ENCODE data around the gene NCK1. TPM values are rescaled to one million over a fixed set of nuclear protein-coding genes. Genes with fewer than 3 reads are reported as not detected.
"Not testable (repeated sequence)": the region's sequence is repeated elsewhere in the genome, so short reads cannot be mapped to it uniquely, and the experiment has no call there.

Gene NCK1
- total and polyA plus RNA-seq, 2 experiments from 2014 or later: 28.4 to 28.7 TPM

DNA sequence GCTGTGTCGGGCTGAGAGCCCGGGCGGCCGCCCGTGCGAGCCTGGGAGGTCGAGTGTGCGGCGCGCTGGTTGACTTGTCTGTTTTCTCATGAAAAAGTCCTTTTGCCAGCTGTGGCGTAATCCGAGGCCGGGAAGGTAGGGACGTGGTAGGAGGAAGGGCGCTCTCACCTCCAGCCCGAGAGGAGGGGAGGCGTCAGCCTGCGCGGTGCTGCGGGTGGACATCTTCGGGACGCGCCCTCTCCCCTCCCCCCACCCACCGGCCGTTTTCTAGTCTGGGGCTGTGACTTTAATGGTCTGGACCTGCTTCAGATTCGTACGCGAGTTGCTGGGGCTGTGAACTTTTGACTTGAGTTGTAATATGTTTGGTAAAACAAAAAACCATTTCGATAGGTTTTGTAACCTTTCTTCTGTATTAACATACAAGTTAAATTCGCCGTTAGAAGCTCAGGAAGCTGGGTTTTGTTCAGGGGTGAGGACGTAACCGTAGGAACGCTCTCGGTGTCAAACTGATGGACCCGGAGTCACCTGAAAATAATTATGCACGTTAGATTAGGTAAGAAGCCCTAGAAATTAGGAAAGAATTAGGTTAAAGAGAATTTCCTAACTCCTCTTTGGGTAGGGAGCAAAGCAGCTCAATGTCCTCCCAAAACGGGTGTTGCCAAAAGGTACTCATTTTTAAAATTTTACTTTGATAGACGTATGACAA is 762 bp downstream of the NCK1 start:
- Mint-ChIP-seq H3K27ac (peak overlapping the region; percentile 81), H3K4me3 (peak overlapping the region; percentile 93), H3K27me3 (ENCODE audit: insufficient read depth, low read depth, poor library complexity) (peaks cover 11% of the 10 kb centered on the region), H3K9me3 (peaks cover 4% of the 10 kb centered on the region; the same call in 1 of the 3 replicates), H3K36me3 (ENCODE audit: low read depth) (peaks cover 12% of the 10 kb centered on the region), H3K4me1 (peaks cover 35% of the 10 kb centered on the region)
- TF ChIP-seq CREB1 (CRISPR knock-in tag; IDR thresholded peaks at IDR 0.05; ENCODE audit: low read depth) (0 out of 2 replicates have a peak, but pooled peaks have one; percentile 6), EZH2phosphoT487 (IDR thresholded peaks at IDR 0.05; ENCODE audit: unreplicated experiment) (no peak)
- Histone ChIP-seq H3K79me2 (replicated peaks; ENCODE audit: insufficient read depth) (peaks cover 74% of the 10 kb centered on the region), H3K4me1 (ENCODE audit: insufficient read depth) (peaks cover 20% of the 10 kb centered on the region), H3K27me3 (ENCODE audit: insufficient read depth) (no peaks in the 10 kb centered on the region), H3F3A (replicated peaks; ENCODE audit: low read depth) (0 out of 2 replicates have a peak, but pooled peaks cover 2% of the 10 kb centered on the region), H3K4me3 (peak overlapping the region; percentile 67), H3K27ac (ENCODE audit: low read depth) (peak overlapping the region; percentile 90), H3K9me2 (ENCODE audit: insufficient read depth) (no peaks in the 10 kb centered on the region), H2AFZ (peak overlapping the region; percentile 43; the same call in 1 of the 2 replicates), H3K36me3 (ENCODE audit: insufficient read depth) (no peaks in the 10 kb centered on the region), H4K20me1 (replicated peaks; ENCODE audit: insufficient read depth) (peaks cover 6% of the 10 kb centered on the region), H3K4me2 (peak overlapping the region; percentile 86)
- ATAC-seq: peak; percentile 39
- peak; percentile 70 for DNase-seq (ENCODE audit: low spot score)

DNA sequence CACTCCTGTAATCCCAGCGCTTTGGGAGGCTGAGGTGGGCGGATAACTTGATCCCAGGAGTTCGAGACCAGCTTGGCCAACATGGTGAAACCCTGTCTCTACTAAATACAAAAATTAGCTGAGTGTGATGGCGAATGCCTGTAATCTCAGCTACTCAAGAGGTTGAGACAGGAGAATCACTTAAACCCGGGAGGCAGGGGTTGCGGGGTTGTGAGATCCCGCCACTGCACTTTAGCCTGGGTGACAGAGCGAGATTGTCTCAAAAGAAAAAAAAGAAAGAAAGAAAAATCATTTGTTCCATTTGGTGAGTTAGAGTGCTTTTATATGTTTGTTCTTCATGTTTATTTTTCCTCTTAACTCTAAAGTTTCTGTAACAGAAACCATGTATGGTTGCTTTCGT is 7.3 kb downstream of the NCK1 start:
- Mint-ChIP-seq H3K27me3 (ENCODE audit: insufficient read depth, low read depth, poor library complexity) (peaks cover 8% of the 10 kb centered on the region), H3K36me3 (ENCODE audit: low read depth) (peaks cover 31% of the 10 kb centered on the region)

DNA sequence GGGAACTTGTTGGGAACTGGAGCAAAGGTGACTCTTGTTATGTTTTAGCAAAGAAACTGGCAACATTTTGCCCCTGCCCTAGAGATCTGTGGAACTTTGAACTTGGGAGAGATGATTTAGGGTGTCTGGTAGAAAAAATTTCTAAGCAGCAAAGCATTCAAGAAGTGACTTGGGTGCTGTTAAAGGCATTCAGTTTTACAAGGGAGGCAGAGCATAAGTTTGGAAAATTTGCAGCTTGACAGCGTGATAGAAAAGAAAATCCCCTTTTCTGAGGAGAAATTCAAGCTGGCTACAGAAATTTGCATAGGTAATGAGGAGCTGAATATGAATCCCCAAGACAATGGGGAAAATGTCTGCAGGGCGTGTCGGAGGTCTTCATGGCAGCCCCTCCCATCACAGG is 10.2 kb downstream of the NCK1 start:
- H3K4me1 Mint-ChIP-seq: peaks cover 19% of the 10 kb centered on the region
- not testable (repeated sequence) for H3K4me3 ChIP-seq; DNase-seq (ENCODE audit: low spot score); H3K9me2 ChIP-seq (ENCODE audit: insufficient read depth); H3K4me1 ChIP-seq (ENCODE audit: insufficient read depth); H3F3A ChIP-seq (replicated peaks; ENCODE audit: low read depth); H2AFZ ChIP-seq; H3K27me3 Mint-ChIP-seq (ENCODE audit: insufficient read depth, low read depth, poor library complexity); H3K27ac Mint-ChIP-seq; ATAC-seq; H3K36me3 ChIP-seq (ENCODE audit: insufficient read depth); H3K27ac ChIP-seq (ENCODE audit: low read depth); H3K9me3 Mint-ChIP-seq; H3K27me3 ChIP-seq (ENCODE audit: insufficient read depth); H3K4me3 Mint-ChIP-seq
- H3K36me3 Mint-ChIP-seq (ENCODE audit: low read depth): peaks cover 35% of the 10 kb centered on the region
- peaks cover 99% of the 10 kb centered on the region for H3K79me2 ChIP-seq (replicated peaks; ENCODE audit: insufficient read depth)
- peaks cover 39% of the 10 kb centered on the region for H4K20me1 ChIP-seq (replicated peaks; ENCODE audit: insufficient read depth)
- H3K4me2 ChIP-seq: peak overlapping the region; percentile 37; the same call in 1 of the 2 replicates

More for the DNA sequence above, 7.3 kb downstream of the NCK1 start:
- no peak overlapping the region for H3K27ac ChIP-seq (ENCODE audit: low read depth)
- ATAC-seq (no peak), DNase-seq (ENCODE audit: low spot score) (no peak)
- H3K27me3 ChIP-seq (ENCODE audit: insufficient read depth): no peaks in the 10 kb centered on the region
- no peak overlapping the region for H2AFZ ChIP-seq
- H3K79me2 ChIP-seq (replicated peaks; ENCODE audit: insufficient read depth): peaks cover 98% of the 10 kb centered on the region
- TF ChIP-seq ZNF331 (CRISPR knock-in tag; IDR thresholded peaks at IDR 0.05; ENCODE audit: low read depth): no peak
- TF ChIP-seq CREB1 (CRISPR knock-in tag; IDR thresholded peaks at IDR 0.05; ENCODE audit: low read depth): no peak
- TF ChIP-seq STAT1 (IDR thresholded peaks at IDR 0.05; ENCODE audit: unreplicated experiment): no peak
- no peak for TF ChIP-seq JUNB (IDR thresholded peaks at IDR 0.05; ENCODE audit: unreplicated experiment)
- no peak for TF ChIP-seq POLR2AphosphoS5 (IDR thresholded peaks at IDR 0.05; ENCODE audit: low read depth)
- H3K4me3 ChIP-seq: no peak overlapping the region
- H3K9me2 ChIP-seq (ENCODE audit: insufficient read depth): no peaks in the 10 kb centered on the region
- Mint-ChIP-seq H3K27ac (no peak overlapping the region), H3K4me1 (peaks cover 21% of the 10 kb centered on the region), H3K4me3 (no peak overlapping the region), H3K9me3 (peaks cover 6% of the 10 kb centered on the region; the same call in 2 of the 3 replicates)
- H3K4me2 ChIP-seq: no peak overlapping the region
- peaks cover 28% of the 10 kb centered on the region for H4K20me1 ChIP-seq (replicated peaks; ENCODE audit: insufficient read depth)
- peaks cover 9% of the 10 kb centered on the region for H3K4me1 ChIP-seq (ENCODE audit: insufficient read depth)
- H3K36me3 ChIP-seq (ENCODE audit: insufficient read depth): no peaks in the 10 kb centered on the region
- no peaks in the 10 kb centered on the region for H3F3A ChIP-seq (replicated peaks; ENCODE audit: low read depth)

DNA sequence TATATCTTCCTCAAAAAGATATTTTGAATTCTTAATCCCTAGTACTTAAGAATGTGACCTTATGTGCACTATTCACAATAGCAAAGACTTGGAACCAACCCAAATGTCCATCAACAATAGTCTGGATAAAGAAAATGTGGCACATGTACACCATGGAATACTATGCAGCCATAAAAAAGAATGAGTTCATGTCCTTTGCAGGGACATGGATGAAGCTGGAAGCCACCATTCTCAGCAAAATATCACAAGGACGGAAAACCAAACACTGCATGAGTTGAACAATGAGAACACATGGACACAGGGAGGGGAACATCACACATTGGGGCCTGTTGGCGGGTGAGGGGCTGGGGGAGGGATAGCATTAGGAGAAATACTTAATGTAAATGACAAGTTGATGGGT is 17.5 kb downstream of the NCK1 start:
- peaks cover 14% of the 10 kb centered on the region for H3K36me3 Mint-ChIP-seq (ENCODE audit: low read depth)
- H3K4me3 Mint-ChIP-seq; H3K4me1 Mint-ChIP-seq; ATAC-seq; H3K4me1 ChIP-seq (ENCODE audit: insufficient read depth); H3K4me2 ChIP-seq; H2AFZ ChIP-seq; H3K27ac Mint-ChIP-seq; DNase-seq (ENCODE audit: low spot score); H3K36me3 ChIP-seq (ENCODE audit: insufficient read depth); H3K9me3 Mint-ChIP-seq; H3F3A ChIP-seq (replicated peaks; ENCODE audit: low read depth); H3K4me3 ChIP-seq; H3K27me3 ChIP-seq (ENCODE audit: insufficient read depth); H3K27ac ChIP-seq (ENCODE audit: low read depth); H3K27me3 Mint-ChIP-seq (ENCODE audit: insufficient read depth, low read depth, poor library complexity); H3K9me2 ChIP-seq (ENCODE audit: insufficient read depth): not testable (repeated sequence)
- Histone ChIP-seq H3K79me2 (replicated peaks; ENCODE audit: insufficient read depth) (peaks cover 97% of the 10 kb centered on the region), H4K20me1 (replicated peaks; ENCODE audit: insufficient read depth) (peaks cover 36% of the 10 kb centered on the region)
